ACC112 (cell line): Measurements from ENCODE around the gene RAP1A.

Experiments used
- H2AFZ ChIP-seq: fragments of 200-600 bp; sonication (generic); one replicate; pipeline ENCODE4 v1.6.0; 2017; ENCODE audit warnings: antibody characterized with exemption, low read length; ENCODE audit not compliant: unreplicated experiment
- H3K27ac ChIP-seq: fragments of 200-600 bp; sonication (generic); 2 replicates; pipeline ENCODE4 v1.5.1; 2014; ENCODE audit warnings: low read depth, mild to moderate bottlenecking, antibody characterized with exemption, low read length, moderate library complexity
- H3K27me3 ChIP-seq: fragments of 200-600 bp; sonication (generic); 2 replicates; pipeline ENCODE4 v1.6.1; 2014; ENCODE audit warnings: mild to moderate bottlenecking, antibody characterized with exemption, low read length, moderate library complexity, mixed read lengths; ENCODE audit not compliant: insufficient read depth
- H3K36me3 ChIP-seq: fragments of 200-600 bp; sonication (generic); 2 replicates; pipeline ENCODE4 v1.6.1; 2016; ENCODE audit warnings: mild to moderate bottlenecking, antibody characterized with exemption, low read length, moderate library complexity, mixed read lengths; ENCODE audit not compliant: insufficient read depth
- H3K4me1 ChIP-seq: fragments of 200-600 bp; sonication (generic); one replicate; pipeline ENCODE4 v1.6.1; 2016; ENCODE audit warnings: low read length, mixed read lengths; ENCODE audit not compliant: insufficient read depth, unreplicated experiment, control insufficient read depth
- H3K4me3 ChIP-seq: fragments of 200-600 bp; sonication (generic); 2 replicates; pipeline ENCODE4 v1.5.1; 2014; ENCODE audit warnings: mild to moderate bottlenecking, low read depth, low read length
- H3K79me2 ChIP-seq: fragments of 200-600 bp; sonication (generic); one replicate; pipeline ENCODE4 v1.6.0; 2016; ENCODE audit warnings: low read length; ENCODE audit not compliant: control insufficient read depth, unreplicated experiment, insufficient read depth

RAP1A gene

DNA sequence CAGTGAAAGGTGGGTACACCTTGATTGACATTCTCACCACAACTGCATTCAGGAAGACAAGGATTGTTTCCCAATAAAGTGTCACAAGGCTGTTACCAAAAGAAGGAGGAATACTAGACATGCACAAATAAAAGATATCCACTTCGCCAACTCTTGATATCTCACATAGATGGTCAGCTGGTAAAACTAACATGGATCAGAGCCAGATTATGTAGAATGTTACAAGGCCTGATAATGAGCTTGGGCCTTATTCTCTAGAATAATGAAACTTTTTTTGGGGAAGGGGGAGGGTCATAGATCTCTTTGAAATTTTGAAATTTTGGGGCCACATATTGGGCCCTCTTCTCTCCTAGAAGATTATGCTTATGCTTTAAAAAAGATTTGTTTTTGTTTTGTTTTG lies 24.9 kb downstream of the RAP1A start:
- no peak overlapping the region for H3K4me3 ChIP-seq
- H3K27me3 ChIP-seq: no peaks in the 10 kb centered on the region
- H2AFZ ChIP-seq: no peak overlapping the region
- peaks cover 6% of the 10 kb centered on the region; the same call in 1 of the 2 replicates for H3K36me3 ChIP-seq
- H3K79me2 ChIP-seq: peaks cover 67% of the 10 kb centered on the region
- H3K27ac ChIP-seq: no peak overlapping the region
- H3K4me1 ChIP-seq: no peaks in the 10 kb centered on the region

- Histone ChIP-seq H3K27ac (no peak overlapping the region), H3K4me1 (no peaks in the 10 kb centered on the region), H3K36me3 (peaks cover 6% of the 10 kb centered on the region; the same call in 1 of the 2 replicates), H3K79me2 (peaks cover 56% of the 10 kb centered on the region), H3K4me3 (no peak overlapping the region), H3K27me3 (no peaks in the 10 kb centered on the region), H2AFZ (no peak overlapping the region)
Observed at GRCh38 chr1:111647736-111648135, 28.1 kb downstream of the RAP1A start.

DNA sequence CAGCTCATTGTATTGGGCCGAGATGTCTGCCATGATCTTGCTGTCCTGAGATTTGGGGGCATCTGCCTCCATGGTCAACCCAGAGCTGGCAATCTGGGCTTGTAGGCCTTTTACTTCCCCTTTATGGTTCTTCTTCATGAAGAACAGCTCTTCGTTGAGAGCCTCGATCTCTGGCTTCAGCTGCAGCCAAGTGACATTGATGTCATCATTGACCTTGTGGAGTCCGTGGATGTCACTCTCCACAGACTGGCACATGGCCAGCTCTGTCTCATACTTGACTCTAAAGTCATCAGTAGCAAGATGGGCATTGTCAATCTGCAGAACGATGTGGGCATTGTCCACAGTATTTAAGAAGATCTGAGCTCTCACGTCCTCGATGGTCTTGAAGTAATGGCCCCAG lies 29.2 kb downstream of the RAP1A start:
- no peaks in the 10 kb centered on the region for H3K27me3 ChIP-seq
- peaks cover 50% of the 10 kb centered on the region for H3K79me2 ChIP-seq
- H3K4me3 ChIP-seq: no peak overlapping the region
- H3K27ac ChIP-seq: no peak overlapping the region
- H2AFZ ChIP-seq: no peak overlapping the region
- H3K4me1 ChIP-seq: no peaks in the 10 kb centered on the region
- peaks cover 6% of the 10 kb centered on the region; the same call in 1 of the 2 replicates for H3K36me3 ChIP-seq

GRCh38 chr1:111649227-111649626 lies 29.6 kb downstream of the RAP1A start:
- Histone ChIP-seq H3K4me3 (no peak overlapping the region), H3K4me1 (no peaks in the 10 kb centered on the region), H3K79me2 (peaks cover 47% of the 10 kb centered on the region), H3K27ac (no peak overlapping the region), H3K27me3 (no peaks in the 10 kb centered on the region), H3K36me3 (peaks cover 5% of the 10 kb centered on the region; the same call in 1 of the 2 replicates), H2AFZ (no peak overlapping the region)

GRCh38 chr1:111649648-111650047 lies 30.1 kb downstream of the RAP1A start:
- no peaks in the 10 kb centered on the region for H3K27me3 ChIP-seq
- H2AFZ ChIP-seq: no peak overlapping the region
- no peaks in the 10 kb centered on the region for H3K4me1 ChIP-seq
- 0 out of 2 replicates have a peak, but pooled peaks cover 3% of the 10 kb centered on the region for H3K36me3 ChIP-seq
- peaks cover 44% of the 10 kb centered on the region for H3K79me2 ChIP-seq
- H3K27ac ChIP-seq: no peak overlapping the region
- no peak overlapping the region for H3K4me3 ChIP-seq

- Histone ChIP-seq H3K79me2 (peaks cover 33% of the 10 kb centered on the region), H2AFZ (no peak overlapping the region), H3K27me3 (no peaks in the 10 kb centered on the region), H3K36me3 (no peaks in the 10 kb centered on the region), H3K4me3 (no peak overlapping the region), H3K4me1 (peaks cover 10% of the 10 kb centered on the region), H3K27ac (no peak overlapping the region)
Observed at GRCh38 chr1:111653709-111654108, 34.1 kb downstream of the RAP1A start.

GRCh38 chr1:111654839-111655238 lies 35.2 kb downstream of the RAP1A start:
- H2AFZ ChIP-seq: no peak overlapping the region
- peaks cover 10% of the 10 kb centered on the region for H3K4me1 ChIP-seq
- no peak overlapping the region for H3K4me3 ChIP-seq
- no peak overlapping the region for H3K27ac ChIP-seq
- H3K27me3 ChIP-seq: no peaks in the 10 kb centered on the region
- no peaks in the 10 kb centered on the region for H3K36me3 ChIP-seq
- peaks cover 31% of the 10 kb centered on the region for H3K79me2 ChIP-seq

DNA sequence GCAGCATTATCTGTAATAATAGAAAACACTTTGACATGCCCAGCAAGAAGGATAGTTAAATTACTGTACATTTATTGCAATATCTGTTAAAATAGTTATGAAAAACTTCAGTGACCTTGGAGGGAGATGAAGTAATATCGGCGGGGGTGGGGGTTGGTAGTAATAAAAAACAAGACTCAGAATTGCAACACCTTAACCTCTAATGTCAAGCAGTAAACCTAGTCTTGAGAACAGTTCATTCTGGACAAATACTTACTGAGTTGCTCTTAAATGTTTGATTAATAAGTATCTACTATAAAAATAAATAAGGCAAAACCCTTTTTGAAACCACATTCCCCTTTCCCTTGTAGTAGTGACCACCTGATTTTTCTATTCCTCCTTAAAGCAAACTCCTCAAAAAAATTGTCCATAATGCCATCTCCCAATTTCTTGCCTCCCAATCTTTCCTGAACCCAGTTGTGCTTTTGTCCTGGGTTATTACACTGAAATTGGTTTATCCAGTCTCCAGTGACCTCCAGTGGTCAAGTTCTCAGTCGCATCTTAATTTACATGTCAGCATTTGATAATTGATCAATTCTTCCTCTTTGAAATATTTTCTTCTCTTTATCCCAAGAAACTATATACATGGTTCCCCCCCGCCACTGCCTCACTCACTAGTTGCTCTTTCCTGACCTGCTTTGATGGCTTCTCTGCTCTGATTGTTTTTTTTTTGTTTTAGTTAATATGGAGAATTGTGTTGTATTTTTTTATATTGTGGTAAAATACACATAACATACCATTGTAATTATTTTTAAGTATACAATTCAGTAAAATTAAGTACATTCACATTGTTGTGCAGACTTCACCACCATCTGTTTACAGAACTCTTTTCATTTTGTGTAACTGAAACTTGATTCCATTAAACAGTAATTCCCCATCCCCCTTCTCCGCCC lies 36.8 kb downstream of the RAP1A start:
- no peak overlapping the region for H3K4me3 ChIP-seq
- H3K27me3 ChIP-seq: no peaks in the 10 kb centered on the region
- peaks cover 14% of the 10 kb centered on the region for H3K4me1 ChIP-seq
- peak overlapping the region; percentile 47 for H3K27ac ChIP-seq
- H3K79me2 ChIP-seq: peaks cover 40% of the 10 kb centered on the region
- H3K36me3 ChIP-seq: no peaks in the 10 kb centered on the region
- no peak overlapping the region for H2AFZ ChIP-seq

DNA sequence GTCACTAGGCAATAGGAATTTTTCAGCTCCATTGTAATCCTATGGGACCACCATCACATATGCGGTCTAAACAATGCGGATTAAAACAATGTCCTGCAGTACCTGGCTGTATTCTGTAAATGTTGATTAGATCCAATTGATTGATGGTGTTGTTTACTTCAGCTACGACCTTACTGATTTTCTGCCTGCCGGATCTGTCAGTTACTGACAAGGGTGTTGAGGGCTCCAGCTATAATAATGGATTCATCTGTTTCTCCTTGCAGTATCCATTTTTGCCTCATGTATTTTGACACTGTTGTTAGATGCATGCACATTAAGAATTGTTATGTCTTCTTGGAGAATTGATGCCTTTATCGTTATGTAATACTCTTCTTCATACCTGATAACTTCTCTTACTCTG lies 39.0 kb downstream of the RAP1A start:
- H2AFZ ChIP-seq: no peak overlapping the region
- no peak overlapping the region for H3K27ac ChIP-seq
- no peak overlapping the region for H3K4me3 ChIP-seq
- no peaks in the 10 kb centered on the region for H3K36me3 ChIP-seq
- H3K27me3 ChIP-seq: no peaks in the 10 kb centered on the region
- peaks cover 14% of the 10 kb centered on the region for H3K4me1 ChIP-seq
- peaks cover 46% of the 10 kb centered on the region for H3K79me2 ChIP-seq

DNA sequence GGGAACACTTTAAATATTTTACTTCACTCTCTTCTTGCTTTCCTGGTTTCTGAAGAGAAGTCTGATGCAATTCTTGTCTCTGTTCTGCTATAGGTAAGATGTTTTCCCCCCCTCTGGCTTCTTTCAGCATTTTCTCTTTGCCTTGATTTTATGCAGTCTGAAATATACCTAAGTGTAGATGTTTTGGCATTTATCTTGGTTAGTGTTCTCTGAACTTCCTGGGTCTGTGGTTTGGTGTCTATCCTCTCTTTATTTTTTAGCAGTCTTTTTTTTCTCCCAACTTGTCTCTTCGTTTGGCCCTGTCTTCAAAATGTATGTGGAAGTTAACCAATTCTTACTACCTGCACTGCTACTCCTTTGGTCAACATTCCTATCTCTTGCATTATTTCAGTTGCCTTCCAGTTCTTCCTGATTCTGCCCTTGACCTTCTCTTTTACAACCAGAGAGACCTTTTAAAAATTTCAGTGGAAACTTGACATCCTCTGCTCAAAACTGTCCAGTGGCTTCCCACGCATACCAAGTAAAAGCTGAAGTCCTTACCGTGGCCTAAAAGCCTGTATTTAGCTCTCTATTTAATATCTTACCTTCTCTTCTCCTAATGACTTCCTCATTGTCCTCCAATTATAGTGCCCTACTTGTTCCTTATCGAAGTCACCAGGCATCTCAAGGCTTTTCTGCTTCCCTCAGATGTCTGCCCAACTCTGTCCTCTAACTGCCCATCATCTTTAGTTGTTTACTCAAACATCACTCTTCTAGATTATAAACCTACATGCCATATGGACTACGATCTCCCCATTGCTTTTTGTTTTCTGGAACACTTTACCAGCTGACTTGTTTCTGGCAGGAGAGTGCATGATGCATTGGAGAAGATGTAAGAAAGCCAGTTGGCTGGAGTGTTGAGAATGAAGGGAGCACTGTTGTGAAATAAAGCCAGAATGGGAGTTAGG lies 40.9 kb downstream of the RAP1A start:
- Histone ChIP-seq H3K4me1 (peaks cover 14% of the 10 kb centered on the region), H3K27me3 (no peaks in the 10 kb centered on the region)

More for the DNA sequence above, 40.9 kb downstream of the RAP1A start:
- no peak overlapping the region for H3K27ac ChIP-seq
- H3K36me3 ChIP-seq: no peaks in the 10 kb centered on the region
- H2AFZ ChIP-seq: no peak overlapping the region
- H3K79me2 ChIP-seq: peaks cover 52% of the 10 kb centered on the region
- H3K4me3 ChIP-seq: no peak overlapping the region
